IMR-90 (cell line): ENCODE results near the gene FUT1. TPM values are rescaled to one million over a fixed set of nuclear protein-coding genes. Genes with fewer than 3 reads are reported as not detected.

Source experiments
- ATAC-seq: fragments of 200-7000 bp; cut with Tn5 transposase; 2 replicates; pipeline ENCODE4 v1.9.1; 2020; ENCODE audit warnings: low read depth, mild to moderate bottlenecking, moderate library complexity
- BruUV-seq: library from RNA; stranded (reverse); fragments of 400-500 nt; replicated peaks from 2 replicates; lab custom pipeline; 2021; lab: Mats Ljungman, UMichigan
- CTCF ChIA-PET: fragments of 300-600 bp; formaldehyde crosslinking; extraction: SDS; loops from one replicate; lab custom pipeline; 2021; ENCODE audit warnings: antibody characterized with exemption; lab: Yijun Ruan, JAX
- POLR2A ChIA-PET: fragments of 300-600 bp; sonication (Branson Sonifier 250); formaldehyde crosslinking; loops from one replicate; lab custom pipeline; 2022; ENCODE audit warnings: antibody characterized with exemption; ENCODE audit not compliant: unreplicated experiment; lab: Charles Lee
- DNase-seq: peaks from one replicate; pipeline ENCODE4 v3.0.0; 2013
- H2AFZ ChIP-seq: replicated peaks from 2 replicates; pipeline ENCODE3; 2013; ENCODE audit warnings: low read length, mild to moderate bottlenecking; ENCODE audit not compliant: poor library complexity
- H2AK5ac ChIP-seq: 2 replicates; pipeline ENCODE4 v1.6.1; 2013; ENCODE audit warnings: low read depth, low read length, inconsistent platforms
- H2AK9ac ChIP-seq: replicated peaks from 2 replicates; pipeline ENCODE3; 2013; ENCODE audit warnings: mild to moderate bottlenecking, low read depth, low read length, moderate library complexity; ENCODE audit not compliant: poor library complexity
- H2BK120ac ChIP-seq: 2 replicates; pipeline ENCODE4 v1.6.1; 2013; ENCODE audit warnings: low read depth, low read length, inconsistent platforms
- H2BK15ac ChIP-seq: 3 replicates; pipeline ENCODE4 v1.6.1; 2013; ENCODE audit warnings: low read depth, low read length, inconsistent platforms
- H2BK20ac ChIP-seq: 2 replicates; pipeline ENCODE4 v1.6.1; 2013; ENCODE audit warnings: low read depth, mild to moderate bottlenecking, inconsistent platforms, low read length, moderate library complexity
- H2BK5ac ChIP-seq: 2 replicates; pipeline ENCODE4 v1.6.1; 2013; ENCODE audit warnings: mild to moderate bottlenecking, low read depth, low read length, inconsistent platforms; ENCODE audit not compliant: poor library complexity, severe bottlenecking
- H3K14ac ChIP-seq: replicated peaks from 2 replicates; pipeline ENCODE4 v1.6.1; 2013; ENCODE audit warnings: low read depth, low read length, inconsistent platforms
- H3K18ac ChIP-seq: 2 replicates; pipeline ENCODE4 v1.6.1; 2013; ENCODE audit warnings: low read depth, low read length, control low read depth
- H3K23ac ChIP-seq: 2 replicates; pipeline ENCODE4 v1.6.1; 2013; ENCODE audit warnings: low read depth, low read length, inconsistent platforms
- H3K27ac ChIP-seq: 2 replicates; pipeline ENCODE4 v1.5.1; 2013; ENCODE audit warnings: mild to moderate bottlenecking, control low read depth, low read length; ENCODE audit not compliant: insufficient read depth
- H3K27me3 ChIP-seq: 2 replicates; pipeline ENCODE4 v1.6.1; 2013; ENCODE audit warnings: low read length; ENCODE audit not compliant: control insufficient read depth, insufficient read depth
- H3K36me3 ChIP-seq: 2 replicates; pipeline ENCODE4 v1.6.1; 2013; ENCODE audit warnings: low read length, mixed read lengths; ENCODE audit not compliant: control insufficient read depth, insufficient read depth
- H3K4ac ChIP-seq: 2 replicates; pipeline ENCODE4 v1.6.1; 2013; ENCODE audit warnings: low read depth, low read length, inconsistent platforms
- H3K4me1 ChIP-seq: 2 replicates; pipeline ENCODE4 v1.6.1; 2013; ENCODE audit warnings: low read length, mixed read lengths; ENCODE audit not compliant: control insufficient read depth, insufficient read depth
- H3K4me2 ChIP-seq: 2 replicates; pipeline ENCODE4 v1.6.1; 2013; ENCODE audit warnings: low read depth, mild to moderate bottlenecking, control low read depth, low read length, moderate library complexity
- H3K4me3 ChIP-seq: 2 replicates; pipeline ENCODE4 v1.5.1; 2013; ENCODE audit warnings: low read depth, mild to moderate bottlenecking, control low read depth, low read length, moderate library complexity; ENCODE audit not compliant: insufficient read depth
- H3K56ac ChIP-seq: 2 replicates; pipeline ENCODE4 v1.6.1; 2013; ENCODE audit warnings: low read length, inconsistent platforms; ENCODE audit not compliant: insufficient read depth; ENCODE audit errors: extremely low read depth
- H3K79me1 ChIP-seq, 2 experiments: 2 replicates each; pipeline ENCODE4 v1.6.1; 2013; ENCODE audit warnings: low read length in 2 of 2, inconsistent platforms in 1 of 2, low read depth in 1 of 2
- H3K9ac ChIP-seq: 2 replicates; pipeline ENCODE4 v1.6.1; 2013; ENCODE audit warnings: low read depth, low read length, control low read depth
- H3K9me1 ChIP-seq: 2 replicates; pipeline ENCODE4 v1.6.1; 2013; ENCODE audit warnings: low read length, inconsistent platforms; ENCODE audit not compliant: insufficient read depth
- H3K9me3 ChIP-seq: 2 replicates; pipeline ENCODE4 v1.6.1; 2013; ENCODE audit warnings: low read length; ENCODE audit not compliant: control insufficient read depth, insufficient read depth
- H4K20me1 ChIP-seq: 2 replicates; pipeline ENCODE4 v1.6.1; 2013; ENCODE audit warnings: low read length, inconsistent platforms; ENCODE audit not compliant: insufficient read depth
- H4K5ac ChIP-seq: 2 replicates; pipeline ENCODE4 v1.6.1; 2013; ENCODE audit warnings: mild to moderate bottlenecking, low read depth, low read length, control low read depth
- H4K8ac ChIP-seq, 2 experiments: 2 replicates each; pipeline ENCODE4 v1.6.1; 2013; ENCODE audit warnings: low read depth in 2 of 2, low read length in 2 of 2, control low read depth in 1 of 2, inconsistent platforms in 1 of 2
- H4K91ac ChIP-seq: 2 replicates; pipeline ENCODE4 v1.6.1; 2013; ENCODE audit warnings: low read depth, low read length, inconsistent platforms; ENCODE audit not compliant: insufficient read depth
- BHLHE40 ChIP-seq: fragments of 150-350 bp; IDR thresholded peaks from 2 replicates; pipeline ENCODE4 v1.6.1; 2016; ENCODE audit warnings: mild to moderate bottlenecking, low read depth, low read length
- CEBPB ChIP-seq: IDR thresholded peaks from 2 replicates; pipeline ENCODE4 v1.6.1; 2012; ENCODE audit warnings: low read depth, low read length, improper control_type of control experiment
- CHD1 ChIP-seq: IDR thresholded peaks from 2 replicates; pipeline ENCODE4 v1.6.1; 2012; ENCODE audit warnings: low read depth, low read length, improper control_type of control experiment
- CTCF ChIP-seq: conservative IDR thresholded peaks from 2 replicates; pipeline ENCODE4 v1.5.1; 2012; ENCODE audit warnings: mild to moderate bottlenecking, low read depth, low read length, improper control_type of control experiment
- ELK1 ChIP-seq: fragments of 150-350 bp; IDR thresholded peaks from 2 replicates; pipeline ENCODE4 v1.6.1; 2016; ENCODE audit warnings: low read depth, mild to moderate bottlenecking, low read length, moderate library complexity, borderline replicate concordance
- FOS ChIP-seq: fragments of 150-350 bp; IDR thresholded peaks from 2 replicates; pipeline ENCODE4 v1.6.1; 2016; ENCODE audit warnings: low read depth, low read length
- MAFK ChIP-seq: IDR thresholded peaks from 2 replicates; pipeline ENCODE4 v1.6.1; 2012; ENCODE audit warnings: low read depth, low read length, improper control_type of control experiment
- MAZ ChIP-seq: IDR thresholded peaks from 2 replicates; pipeline ENCODE4 v1.6.1; 2012; ENCODE audit warnings: low read depth, mild to moderate bottlenecking, low read length, improper control_type of control experiment, moderate library complexity, borderline replicate concordance
- MXI1 ChIP-seq: IDR thresholded peaks from 2 replicates; pipeline ENCODE4 v1.6.1; 2012; ENCODE audit warnings: low read depth, mild to moderate bottlenecking, low read length, moderate library complexity, borderline replicate concordance
- NFE2L2 ChIP-seq: fragments of 150-350 bp; IDR thresholded peaks from 2 replicates; pipeline ENCODE4 v1.6.1; 2016; ENCODE audit warnings: low read depth, mild to moderate bottlenecking, low read length
- POLR2A ChIP-seq: IDR thresholded peaks from 2 replicates; pipeline ENCODE4 v1.6.1; 2012; ENCODE audit warnings: mild to moderate bottlenecking, low read depth, low read length
- RAD21 ChIP-seq: IDR thresholded peaks from 2 replicates; pipeline ENCODE4 v1.6.1; 2012; ENCODE audit warnings: low read length, improper control_type of control experiment
- RCOR1 ChIP-seq: IDR thresholded peaks from 2 replicates; pipeline ENCODE4 v1.6.1; 2012; ENCODE audit warnings: mild to moderate bottlenecking, low read length, improper control_type of control experiment; ENCODE audit not compliant: insufficient replicate concordance
- RFX5 ChIP-seq: IDR thresholded peaks from 2 replicates; pipeline ENCODE4 v1.8.0; 2012; ENCODE audit warnings: low read depth, mild to moderate bottlenecking, low read length, moderate library complexity
- SMC3 ChIP-seq: fragments of 150-350 bp; IDR thresholded peaks from 2 replicates; pipeline ENCODE4 v1.6.1; 2016; ENCODE audit warnings: low read depth, mild to moderate bottlenecking, antibody characterized with exemption, low read length, moderate library complexity
- WGBS, 2 experiments: methylation state at CpG; one replicate each; pipeline versions ENCODE4 v1.1.5 to v1.1.7; 2013; ENCODE audit warnings: missing lambda C conversion rate in 2 of 2; ENCODE audit not compliant: insufficient read length in 1 of 2; ENCODE audit errors: extremely low coverage in 2 of 2; 5-methylcytosine and 5-hydroxymethylcytosine counted together
- dilution Hi-C: fragments of 300-500 bp; cut with HindIII; formaldehyde crosslinking; loops from one replicate; pipeline ENCODE4 v1.14.3; 2018; ENCODE audit warnings: low sequenced_read_pairs; ENCODE audit not compliant: unreplicated experiment
- in situ Hi-C: fragments of 300-500 bp; cut with MboI; formaldehyde crosslinking; loops from 3 replicates; pipeline ENCODE4 v1.14.3; 2019; ENCODE audit warnings: low sequenced_read_pairs, inconsistent platforms, mixed read lengths
- intact Hi-C: fragments of 100-400 bp; cut with micrococcal nuclease; formaldehyde crosslinking; loops from 2 replicates; pipeline ENCODE4 v1.10.0; 2022
- polyA plus RNA-seq, 3 experiments: library from polyadenylated mRNA; depleted of rRNA; stranded (reverse); fragments of >200 nt; gene quantifications; 2 replicates each; pipeline ENCODE4 v1.2.3, GENCODE V29; 2012; ENCODE audit warnings: low replicate concordance in 1 of 3
- total RNA-seq: library from RNA; depleted of rRNA; stranded (reverse); fragments of >200 nt; gene quantifications from 2 replicates; pipeline ENCODE4 v1.2.3, GENCODE V29; 2012
- TF ChIP-seq, protein P1 (sequence below): fragments of 150-350 bp; IDR thresholded peaks from 2 replicates; pipeline ENCODE4 v1.6.1; 2017; ENCODE audit warnings: mild to moderate bottlenecking, antibody characterized with exemption, low read length, low read depth

Gene FUT1
- total and polyA plus RNA-seq, 2 of the 4 experiments (the other 2 are of a cell fraction), result 0.09 to 0.18 TPM

DNA sequence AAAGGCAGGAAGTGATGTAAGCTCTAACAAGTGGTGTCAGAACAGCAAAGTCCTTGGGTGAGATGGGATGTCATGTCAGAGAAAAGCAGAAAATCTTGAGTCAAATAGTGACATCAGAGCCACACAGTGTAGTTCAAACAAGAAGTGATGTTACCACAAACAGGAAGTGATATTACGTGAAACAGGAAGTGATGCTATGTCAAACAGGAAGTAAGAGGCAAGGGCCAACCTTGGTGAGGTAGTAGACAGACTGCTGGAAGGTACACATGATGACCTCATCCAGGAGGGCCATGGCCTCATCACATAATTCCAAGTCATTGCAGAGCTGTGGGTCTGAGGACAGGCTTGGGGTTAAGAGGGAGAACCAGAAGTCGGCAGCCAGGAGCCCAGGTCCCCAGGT is 25.9 kb downstream of the FUT1 start:
- Histone ChIP-seq H4K20me1 (no peaks in the 10 kb centered on the region), H3K9me3 (no peaks in the 10 kb centered on the region), H3K4me2 (no peak overlapping the region), H3K4me1 (peaks cover 4% of the 10 kb centered on the region; the same call in 1 of the 2 replicates), H3K23ac (no peak overlapping the region), H3K14ac (no peak overlapping the region), H2AK5ac (peak overlapping the region; percentile 43; the same call in 1 of the 2 replicates), H3K56ac (no peak overlapping the region), H3K4me3 (no peak overlapping the region), H3K9me1 (peaks cover 5% of the 10 kb centered on the region), H2BK20ac (no peak overlapping the region), H3K36me3 (no peaks in the 10 kb centered on the region), H3K79me1 (no peaks in the 10 kb centered on the region), H3K18ac (no peak overlapping the region), H3K27ac (no peak overlapping the region), H4K5ac (peak overlapping the region; percentile 28; the same call in 1 of the 2 replicates), H3K9ac (no peak overlapping the region), H4K8ac (peak overlapping the region in 1 of 2 experiments; percentile 77; a peak in 3 of 4 replicates), H2BK5ac (no peak overlapping the region), H3K27me3 (no peaks in the 10 kb centered on the region; the same call in 1 of the 2 replicates), H3K4ac (no peak overlapping the region), H2AK9ac (no peak overlapping the region), H2BK120ac (no peak overlapping the region), H2BK15ac (no peak overlapping the region), H2AFZ (peak overlapping the region; percentile 51), H4K91ac (no peak overlapping the region)
- in situ Hi-C loops (no loop called here), intact Hi-C loops (no loop called here), dilution Hi-C loops (no loop called here)
- no peak for DNase-seq
- no TSS peak for BruUV-seq
- CTCF ChIA-PET, result no interaction called here
- WGBS, 2 experiments, result no CpG with 5 or more reads among the region's 2 CpGs
- ATAC-seq, result no peak
- POLR2A ChIA-PET, result no interaction called here
- TF ChIP-seq CEBPB (no peak), CTCF (no peak), NFE2L2 (no peak), CHD1 (no peak), ELK1 (no peak), RFX5 (no peak), MXI1 (no peak), BHLHE40 (no peak), RAD21 (no peak), MAFK (no peak), MAZ (no peak), FOS (no peak), SMC3 (no peak), POLR2A (no peak), RCOR1 (no peak)
- TF ChIP-seq, protein P1, sequence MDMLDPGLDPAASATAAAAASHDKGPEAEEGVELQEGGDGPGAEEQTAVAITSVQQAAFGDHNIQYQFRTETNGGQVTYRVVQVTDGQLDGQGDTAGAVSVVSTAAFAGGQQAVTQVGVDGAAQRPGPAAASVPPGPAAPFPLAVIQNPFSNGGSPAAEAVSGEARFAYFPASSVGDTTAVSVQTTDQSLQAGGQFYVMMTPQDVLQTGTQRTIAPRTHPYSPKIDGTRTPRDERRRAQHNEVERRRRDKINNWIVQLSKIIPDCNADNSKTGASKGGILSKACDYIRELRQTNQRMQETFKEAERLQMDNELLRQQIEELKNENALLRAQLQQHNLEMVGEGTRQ, result no peak
